H1 (cell line): Measurements from ENCODE around the gene ABCG5. TPM values are rescaled to one million over a fixed set of nuclear protein-coding genes. Genes with fewer than 3 reads are reported as not detected.
A peak's percentile ranks its signal among the peaks of the same experiment; 100 is the strongest.

ENCODE experiments used
- CTCF ChIA-PET: fragments of 300-600 bp; sonication (Branson Sonifier 250); formaldehyde crosslinking; loops from one replicate; lab custom pipeline; 2021; ENCODE audit not compliant: partially characterized antibody; lab: Charles Lee
- POLR2A ChIA-PET: fragments of 300-600 bp; sonication (Branson Sonifier 250); formaldehyde crosslinking; loops from one replicate; lab custom pipeline; 2021; ENCODE audit warnings: inconsistent platforms; ENCODE audit not compliant: partially characterized antibody; lab: Charles Lee
- DNase-seq, 2 experiments: peaks; one replicate each; pipeline versions ENCODE4 v3.0.0 to v3.0.0-alpha.2; 2010 to 2022; ENCODE audit warnings: low spot score in 2 of 2, low read depth in 1 of 2, mixed read lengths in 1 of 2
- FAIRE-seq: peaks from 2 replicates; lab custom pipeline; 2011; peaks lifted over from hg19 to GRCh38; lab: Jason Lieb, UNC
- H2AFZ ChIP-seq: 2 replicates; pipeline ENCODE4 v1.8.1; 2012; ENCODE audit warnings: low read length, inconsistent platforms
- H2AK5ac ChIP-seq: 2 replicates; pipeline ENCODE4 v1.6.1; 2013; ENCODE audit warnings: low read depth, low read length
- H2BK120ac ChIP-seq: replicated peaks from 2 replicates; pipeline ENCODE3; 2013; ENCODE audit warnings: low read depth, low read length, inconsistent platforms
- H2BK12ac ChIP-seq: 2 replicates; pipeline ENCODE4 v1.6.1; 2013; ENCODE audit warnings: low read depth, low read length
- H2BK15ac ChIP-seq: 2 replicates; pipeline ENCODE4 v1.6.1; 2013; ENCODE audit warnings: low read length
- H2BK20ac ChIP-seq: 2 replicates; pipeline ENCODE4 v1.6.1; 2013; ENCODE audit warnings: low read length
- H2BK5ac ChIP-seq: 2 replicates; pipeline ENCODE4 v1.6.1; 2013; ENCODE audit warnings: low read depth, low read length
- H3K14ac ChIP-seq: 2 replicates; pipeline ENCODE4 v1.6.1; 2013; ENCODE audit warnings: inconsistent platforms; ENCODE audit not compliant: insufficient read length
- H3K18ac ChIP-seq: 2 replicates; pipeline ENCODE4 v1.6.1; 2013; ENCODE audit warnings: low read length; ENCODE audit errors: extremely low read depth
- H3K23ac ChIP-seq: 2 replicates; pipeline ENCODE4 v1.6.1; 2013; ENCODE audit warnings: inconsistent platforms; ENCODE audit not compliant: insufficient read length
- H3K23me2 ChIP-seq: 2 replicates; pipeline ENCODE4 v1.6.1; 2013; ENCODE audit warnings: low read depth, low read length
- H3K27ac ChIP-seq: 2 replicates; pipeline ENCODE4 v1.6.1; 2011; ENCODE audit warnings: low read depth, low read length, inconsistent platforms
- H3K27me3 ChIP-seq, 4 experiments: replicated peaks in 1 of 4; 1 replicate in 1 of 4; 2 replicates in 3 of 4; pipeline versions ENCODE4 v1.6.1 to v1.8.1; 2011 to 2013; ENCODE audit warnings: low read length in 3 of 4, mild to moderate bottlenecking in 3 of 4, inconsistent platforms in 2 of 4, mixed read lengths in 2 of 4, moderate library complexity in 1 of 4; ENCODE audit not compliant: control insufficient read depth in 3 of 4, insufficient read depth in 3 of 4; ENCODE audit errors: extremely low read depth in 1 of 4
- H3K36me3 ChIP-seq, 4 experiments: 2 replicates each; pipeline versions ENCODE4 v1.6.1 to v1.8.1; 2011 to 2013; ENCODE audit warnings: mild to moderate bottlenecking in 4 of 4, low read length in 3 of 4, moderate library complexity in 2 of 4, control low read depth in 1 of 4, inconsistent platforms in 1 of 4; ENCODE audit not compliant: insufficient read depth in 4 of 4, control insufficient read depth in 2 of 4
- H3K4ac ChIP-seq: replicated peaks from 2 replicates; pipeline ENCODE3; 2013; ENCODE audit warnings: low read length, low read depth, mixed read lengths, inconsistent platforms; ENCODE audit not compliant: insufficient read length
- H3K4me1 ChIP-seq, 4 experiments: replicated peaks in 1 of 4; 1 replicate in 1 of 4; 2 replicates in 3 of 4; pipeline versions ENCODE4 v1.6.1 to v1.8.1; 2011 to 2013; ENCODE audit warnings: low read length in 3 of 4, inconsistent platforms in 2 of 4, mixed read lengths in 1 of 4; ENCODE audit not compliant: insufficient read depth in 4 of 4, control insufficient read depth in 3 of 4
- H3K4me2 ChIP-seq, 2 experiments: 2 replicates each; pipeline versions ENCODE4 v1.6.1 to v1.8.1; 2011 to 2013; ENCODE audit warnings: low read depth in 2 of 2, low read length in 2 of 2, control low read depth in 1 of 2, inconsistent platforms in 1 of 2, mild to moderate bottlenecking in 1 of 2; ENCODE audit not compliant: insufficient read depth in 1 of 2
- H3K4me3 ChIP-seq, 4 experiments: fragments of 200-600, 300-600 bp in 1 of 4; sonication (generic), shearing (Covaris generic), sonication (Bioruptor Twin) in 1 of 4; 2 replicates each; pipeline versions ENCODE4 v1.5.1 to v1.8.1; 2011 to 2016; ENCODE audit warnings: low read length in 4 of 4, low read depth in 3 of 4, control low read depth in 2 of 4, inconsistent platforms in 2 of 4, mild to moderate bottlenecking in 2 of 4, mixed read lengths in 1 of 4, moderate library complexity in 1 of 4; ENCODE audit not compliant: insufficient read depth in 2 of 4; ENCODE audit errors: extremely low read depth in 1 of 4
- H3K56ac ChIP-seq: replicated peaks from 2 replicates; pipeline ENCODE3; 2013; ENCODE audit warnings: low read depth, mild to moderate bottlenecking, mixed read lengths, low read length, inconsistent platforms; ENCODE audit not compliant: insufficient read length
- H3K79me1 ChIP-seq: 2 replicates; pipeline ENCODE4 v1.6.1; 2013; ENCODE audit warnings: low read depth, low read length, control low read depth
- H3K79me2 ChIP-seq, 2 experiments: 2 replicates each; pipeline versions ENCODE4 v1.6.1 to v1.8.1; 2012 to 2013; ENCODE audit warnings: low read length in 2 of 2, mild to moderate bottlenecking in 2 of 2, inconsistent platforms in 1 of 2; ENCODE audit not compliant: insufficient read depth in 2 of 2, control insufficient read depth in 1 of 2
- H3K9ac ChIP-seq, 4 experiments: replicated peaks in 1 of 4; 1 replicate in 1 of 4; 2 replicates in 3 of 4; pipeline versions ENCODE4 v1.6.1 to v1.8.1; 2011 to 2013; ENCODE audit warnings: low read depth in 3 of 4, low read length in 3 of 4, control low read depth in 2 of 4, mild to moderate bottlenecking in 2 of 4, moderate library complexity in 2 of 4, inconsistent platforms in 1 of 4; ENCODE audit errors: extremely low read depth in 1 of 4
- H3K9me3 ChIP-seq, 2 experiments: 2 replicates each; pipeline versions ENCODE4 v1.6.1 to v1.8.1; 2012 to 2013; ENCODE audit warnings: mild to moderate bottlenecking in 2 of 2, moderate library complexity in 2 of 2, control low read depth in 1 of 2, inconsistent platforms in 1 of 2, low read depth in 1 of 2, low read length in 1 of 2, mixed read lengths in 1 of 2; ENCODE audit not compliant: insufficient read depth in 2 of 2
- H4K20me1 ChIP-seq, 2 experiments: replicated peaks in 1 of 2; 2 replicates each; pipeline versions ENCODE3 to v1.8.1; 2011 to 2013; ENCODE audit warnings: inconsistent platforms in 2 of 2, low read length in 2 of 2, mild to moderate bottlenecking in 1 of 2; ENCODE audit not compliant: insufficient read depth in 2 of 2, control insufficient read depth in 1 of 2
- H4K5ac ChIP-seq: 2 replicates; pipeline ENCODE4 v1.6.1; 2013; ENCODE audit warnings: low read length, low read depth, mixed read lengths, inconsistent platforms; ENCODE audit not compliant: insufficient read length
- H4K8ac ChIP-seq: 2 replicates; pipeline ENCODE4 v1.8.0; 2013; ENCODE audit warnings: mild to moderate bottlenecking, moderate library complexity, low read length, inconsistent platforms; ENCODE audit not compliant: insufficient read depth; ENCODE audit errors: extremely low read depth
- H4K91ac ChIP-seq: replicated peaks from 2 replicates; pipeline ENCODE3; 2013; ENCODE audit warnings: low read length, mixed read lengths, inconsistent platforms; ENCODE audit not compliant: insufficient read length
- BRCA1 ChIP-seq: IDR thresholded peaks from 2 replicates; pipeline ENCODE4 v1.6.1; 2012; ENCODE audit warnings: low read depth, low read length, improper control_type of control experiment
- CHD1 ChIP-seq: IDR thresholded peaks from 2 replicates; pipeline ENCODE4 v1.6.1; 2012; ENCODE audit warnings: low read depth, low read length, improper control_type of control experiment
- EGR1 ChIP-seq: IDR thresholded peaks from 2 replicates; pipeline ENCODE4 v1.6.1; 2011; ENCODE audit warnings: low read depth, low read length, borderline replicate concordance
- EZH2 ChIP-seq: fragments of 200-600 bp; sonication (generic); IDR thresholded peaks from 2 replicates; pipeline ENCODE4 v1.7.1; 2012; ENCODE audit warnings: low read depth, mild to moderate bottlenecking, moderate library complexity, low read length, inconsistent platforms; ENCODE audit not compliant: severe bottlenecking
- HDAC6 ChIP-seq: IDR thresholded peaks from one replicate; pipeline ENCODE4 v1.7.1; 2012; ENCODE audit warnings: low read depth, mild to moderate bottlenecking, inconsistent platforms, low read length, moderate library complexity
- JUN ChIP-seq: IDR thresholded peaks from 2 replicates; pipeline ENCODE4 v1.6.1; 2011; ENCODE audit warnings: low read depth, mild to moderate bottlenecking, improper control_type of control experiment, low read length
- KDM4A ChIP-seq: IDR thresholded peaks from one replicate; pipeline ENCODE4 v1.7.1; 2012; ENCODE audit warnings: low read depth, mild to moderate bottlenecking, moderate library complexity, low read length, inconsistent platforms; ENCODE audit not compliant: severe bottlenecking
- POLR2A ChIP-seq, 2 experiments: IDR thresholded peaks; 1 replicate in 1 of 2; 2 replicates in 1 of 2; pipeline ENCODE4 v1.6.1; 2011; ENCODE audit warnings: low read depth in 2 of 2, low read length in 2 of 2, mild to moderate bottlenecking in 2 of 2; ENCODE audit errors: control extremely low read depth in 1 of 2
- SIN3A ChIP-seq, 2 experiments: IDR thresholded peaks in 1 of 2; conservative IDR thresholded peaks in 1 of 2; 2 replicates each; pipeline ENCODE4 v1.6.1; 2011 to 2012; ENCODE audit warnings: low read length in 2 of 2, improper control_type of control experiment in 1 of 2, low read depth in 1 of 2, mild to moderate bottlenecking in 1 of 2
- SIRT6 ChIP-seq: IDR thresholded peaks from one replicate; pipeline ENCODE4 v1.7.1; 2012; ENCODE audit warnings: low read length, inconsistent platforms
- SRF ChIP-seq: IDR thresholded peaks from 2 replicates; pipeline ENCODE4 v1.6.1; 2011; ENCODE audit warnings: mild to moderate bottlenecking, low read depth, low read length, moderate library complexity
- TAF1 ChIP-seq: IDR thresholded peaks from 2 replicates; pipeline ENCODE4 v1.6.1; 2011; ENCODE audit warnings: mild to moderate bottlenecking, low read depth, low read length
- TCF12 ChIP-seq: IDR thresholded peaks from 2 replicates; pipeline ENCODE4 v1.6.1; 2011; ENCODE audit warnings: low read depth, mild to moderate bottlenecking, low read length
- WGBS, 2 experiments: shearing (Covaris generic) in 1 of 2; methylation state at CpG; one replicate each; pipeline versions ENCODE4 v1.1.6 to v1.1.7; 2013 to 2015; ENCODE audit warnings: low lambda C conversion rate in 2 of 2, mixed read lengths in 2 of 2, inconsistent platforms in 1 of 2, low coverage in 1 of 2, missing lambda C conversion rate in 1 of 2; ENCODE audit not compliant: insufficient replicate concordance in 2 of 2, insufficient coverage in 1 of 2, insufficient read length in 1 of 2; ENCODE audit errors: extremely low coverage in 1 of 2, missing lambda C conversion rate in 1 of 2; 5-methylcytosine and 5-hydroxymethylcytosine counted together
- polyA plus RNA-seq, 7 experiments: library from polyadenylated mRNA; depleted of rRNA in 3 of 7; stranded (reverse) in 5 of 7; unstranded in 2 of 7; fragments of >200 nt in 5 of 7; fragments of 200-250 nt in 2 of 7; gene quantifications; 1 replicate in 5 of 7; 2 replicates in 1 of 7; 4 replicates in 1 of 7; pipeline versions ENCODE4 v1.2.1 to v1.2.3, GENCODE V29; 2011 to 2013; ENCODE audit warnings: missing spikeins in 2 of 7, mixed read lengths in 2 of 7
- total RNA-seq: library from RNA; stranded (reverse); fragmentation: NEBNext Ultra II Directional; extraction: Animal tissue kit (Norgen Biotek cat#: 25700); gene quantifications from 2 replicates; pipeline ENCODE4 v1.2.1, GENCODE V29; 2021

The ABCG5 gene
- total and polyA plus RNA-seq, 2 of the 8 experiments (the other 6 are each of a cell fraction or from before 2014, with no cell fraction given): not detected

DNA sequence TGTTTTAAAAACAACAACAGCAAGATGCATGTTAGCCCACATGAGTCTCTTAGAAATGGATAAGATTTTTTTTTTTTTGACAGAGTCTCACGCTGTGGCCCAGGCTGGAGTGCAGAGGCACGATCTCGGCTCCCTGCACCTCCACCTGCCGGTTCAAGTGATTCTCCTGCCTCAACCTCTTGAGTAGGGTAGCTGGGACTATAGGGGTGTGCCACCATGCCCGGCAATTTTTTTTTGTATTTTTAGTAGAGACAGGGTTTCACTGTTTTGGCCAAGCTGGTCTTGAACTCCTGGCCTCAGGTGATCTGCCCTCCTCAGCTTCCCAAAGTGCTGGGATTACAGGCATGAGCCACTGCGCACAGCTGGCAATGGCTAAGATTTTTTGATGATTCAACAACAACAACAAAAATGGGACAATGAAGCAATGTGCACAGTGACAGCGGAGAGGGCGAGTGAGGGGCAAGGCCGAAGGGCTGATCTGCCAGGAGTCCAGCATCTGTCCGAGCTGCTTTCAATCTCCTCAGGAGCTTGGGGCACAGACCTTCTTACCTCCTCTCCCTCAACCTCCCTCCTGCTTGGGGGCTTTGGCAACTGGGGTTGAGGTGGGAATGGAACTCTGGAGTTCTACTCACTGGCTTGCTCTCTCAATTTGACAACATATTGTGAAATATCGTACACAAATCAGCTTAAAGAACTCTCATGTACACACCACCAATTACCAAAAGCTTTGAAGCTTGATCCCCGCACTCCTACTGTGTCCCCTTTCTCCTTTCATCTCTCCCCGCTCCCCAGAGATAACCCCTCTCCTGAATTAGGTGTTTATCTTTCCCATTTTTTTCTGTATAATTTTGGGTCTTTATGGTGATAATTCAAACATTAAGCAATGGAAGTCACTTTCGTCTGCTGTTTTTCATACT lies 3.6 kb upstream of the ABCG5 start:
- DNase-seq (peak in 1 of 2 experiments; percentile 28), FAIRE-seq (no peak)
- Histone ChIP-seq H3K4me1 (peaks cover 0 to 6% (median 2%) of the 10 kb centered on the region in 4 experiments; a peak in 3 of 7 replicates), H2BK15ac (no peak overlapping the region), H4K91ac (no peak overlapping the region), H3K56ac (no peak overlapping the region), H3K23me2 (no peaks in the 10 kb centered on the region), H2AFZ (no peak overlapping the region), H2BK120ac (no peak overlapping the region), H2BK12ac (no peak overlapping the region), H4K8ac (no peak overlapping the region), H3K79me2 (no peaks in the 10 kb centered on the region), H3K27ac (no peak overlapping the region), H3K18ac (no peak overlapping the region), H2BK5ac (no peak overlapping the region), H2BK20ac (no peak overlapping the region), H4K5ac (no peak overlapping the region), H3K79me1 (no peaks in the 10 kb centered on the region), H3K9me3 (no peaks in the 10 kb centered on the region), H3K14ac (no peak overlapping the region), H3K27me3 (no peaks in the 10 kb centered on the region), H3K4ac (no peak overlapping the region), H4K20me1 (no peaks in the 10 kb centered on the region), H3K36me3 (no peaks in the 10 kb centered on the region), H3K9ac (no peak overlapping the region), H3K23ac (no peak overlapping the region), H3K4me3 (no peak overlapping the region), H2AK5ac (no peak overlapping the region), H3K4me2 (no peak overlapping the region)
- WGBS, 2 experiments: 87% methylated on average over 14 of the region's 14 CpGs; no CpG with 5 or more reads in 1 of the 2 experiments
- ChIA-PET POLR2A (no interaction called here), CTCF (interaction anchor here (0.6 to 2.3 kb wide), 8 partner anchors 9 to 547 kb away, joined by 3 to 9 read pairs (median 4); no protein-coding TSS in a partner anchor)
- TF ChIP-seq HDAC6: no peak
- TF ChIP-seq SRF: no peak
- TF ChIP-seq JUN: no peak
- TF ChIP-seq POLR2A (IDR thresholded peaks at IDR 0.05; ENCODE audit: control extremely low read depth in 1 of 2, low read depth in 2 of 2, low read length in 2 of 2): no peak
- no peak for TF ChIP-seq TCF12
- TF ChIP-seq TAF1: no peak
- no peak for TF ChIP-seq SIN3A (conservative IDR thresholded peaks at IDR 0.05 in 1 of 2, IDR thresholded peaks at IDR 0.05 in 1 of 2; ENCODE audit: low read depth in 1 of 2, low read length in 2 of 2)
- no peak for TF ChIP-seq EGR1
- TF ChIP-seq EZH2: no peak
- no peak for TF ChIP-seq KDM4A
- no peak for TF ChIP-seq BRCA1
- no peak for TF ChIP-seq CHD1
- TF ChIP-seq SIRT6: no peak
